ENCODE results near the gene GDE1. TPM values are rescaled to one million over a fixed set of nuclear protein-coding genes. Genes with fewer than 3 reads are reported as not detected.

The GDE1 gene
- total and polyA plus RNA-seq, 8 donors: 63.9 to 111 (median 82.4) TPM

DNA sequence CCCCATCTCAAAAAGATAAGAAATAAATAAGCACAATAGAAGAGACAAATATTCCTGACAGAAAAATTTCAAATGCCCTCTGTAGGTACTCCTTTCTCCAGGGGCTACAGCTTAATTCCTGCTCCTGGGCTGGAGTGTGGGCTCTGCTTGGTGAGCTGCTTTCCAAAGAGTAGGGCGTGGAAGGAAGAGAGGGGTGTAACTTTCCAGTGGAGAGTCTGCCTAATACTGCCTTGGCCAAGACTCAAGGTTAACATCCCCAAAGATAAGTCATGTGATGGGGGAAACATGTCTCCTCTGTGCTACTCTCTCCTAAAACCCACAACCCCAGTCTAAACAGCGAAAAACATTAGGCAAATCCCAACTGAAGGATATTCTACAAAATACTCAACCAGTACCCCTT, 61.5 kb downstream of the GDE1 start:
- H3K4me3 ChIP-seq: no peak overlapping the region
- H3K27ac ChIP-seq: no peak overlapping the region
- no peaks in the 10 kb centered on the region for H3K4me1 ChIP-seq
- TF ChIP-seq, protein P1, sequence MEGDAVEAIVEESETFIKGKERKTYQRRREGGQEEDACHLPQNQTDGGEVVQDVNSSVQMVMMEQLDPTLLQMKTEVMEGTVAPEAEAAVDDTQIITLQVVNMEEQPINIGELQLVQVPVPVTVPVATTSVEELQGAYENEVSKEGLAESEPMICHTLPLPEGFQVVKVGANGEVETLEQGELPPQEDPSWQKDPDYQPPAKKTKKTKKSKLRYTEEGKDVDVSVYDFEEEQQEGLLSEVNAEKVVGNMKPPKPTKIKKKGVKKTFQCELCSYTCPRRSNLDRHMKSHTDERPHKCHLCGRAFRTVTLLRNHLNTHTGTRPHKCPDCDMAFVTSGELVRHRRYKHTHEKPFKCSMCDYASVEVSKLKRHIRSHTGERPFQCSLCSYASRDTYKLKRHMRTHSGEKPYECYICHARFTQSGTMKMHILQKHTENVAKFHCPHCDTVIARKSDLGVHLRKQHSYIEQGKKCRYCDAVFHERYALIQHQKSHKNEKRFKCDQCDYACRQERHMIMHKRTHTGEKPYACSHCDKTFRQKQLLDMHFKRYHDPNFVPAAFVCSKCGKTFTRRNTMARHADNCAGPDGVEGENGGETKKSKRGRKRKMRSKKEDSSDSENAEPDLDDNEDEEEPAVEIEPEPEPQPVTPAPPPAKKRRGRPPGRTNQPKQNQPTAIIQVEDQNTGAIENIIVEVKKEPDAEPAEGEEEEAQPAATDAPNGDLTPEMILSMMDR (IDR thresholded peaks at IDR 0.05): no peak
- ATAC-seq (no peak), DNase-seq (no peak)
- H3K27me3 ChIP-seq: no peaks in the 10 kb centered on the region
- intact Hi-C loops (cut with DNase I): no loop called here
- peaks cover 0 to 28% of the 10 kb centered on the region in 2 donors for H3K36me3 ChIP-seq
- no peaks in the 10 kb centered on the region for H3K9me3 ChIP-seq

DNA sequence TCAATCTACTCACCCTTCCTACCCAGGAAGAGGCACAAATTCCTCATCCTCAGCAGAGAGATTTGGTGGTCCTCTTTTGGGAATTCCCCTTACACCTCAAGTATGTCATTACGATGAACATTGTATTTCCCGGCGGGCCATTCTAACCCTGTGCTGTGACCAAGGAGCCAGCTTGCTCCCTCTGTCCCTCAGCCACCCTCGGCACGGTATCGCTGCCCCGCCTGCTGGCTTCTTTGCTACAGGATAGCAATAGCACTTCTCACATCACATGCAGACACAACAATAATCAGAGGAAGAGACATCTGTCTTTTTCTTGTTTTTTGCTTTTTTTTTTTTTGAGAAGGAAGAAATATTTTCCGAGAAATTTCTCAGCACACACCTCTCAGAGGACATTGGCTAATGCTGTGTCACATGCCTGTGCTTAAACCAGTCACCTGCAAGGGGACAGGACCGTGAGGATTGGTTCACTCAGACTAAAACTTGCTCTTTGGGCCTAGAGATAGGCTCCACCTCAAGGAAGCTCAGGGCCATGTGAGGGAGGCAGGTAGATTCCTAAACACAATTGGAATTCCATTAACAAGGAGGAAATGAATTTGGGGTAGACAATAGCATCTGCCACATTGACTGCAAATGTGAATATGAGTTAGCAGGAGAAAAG, 63.0 kb downstream of the GDE1 start:
- Histone ChIP-seq H3K9me3 (no peaks in the 10 kb centered on the region), H3K4me1 (no peaks in the 10 kb centered on the region), H3K27me3 (no peaks in the 10 kb centered on the region), H3K27ac (no peak overlapping the region), H3K4me3 (no peak overlapping the region), H3K36me3 (peaks cover 0 to 24% of the 10 kb centered on the region in 2 donors)
- intact Hi-C loops (cut with DNase I): no loop called here
- DNase-seq (no peak), ATAC-seq (no peak)
- TF ChIP-seq, protein P1 (IDR thresholded peaks at IDR 0.05): no peak

Other genes starting within 250 kb of the GDE1 start
- gene CLEC19A, start 236.4 kb downstream of the GDE1 start, total RNA-seq: under 1 TPM; 0.39 to 0.44 TPM
- under 1 TPM; 0.18 to 0.99 (median 0.67) TPM for gene CLEC19A, start 236.4 kb downstream of the GDE1 start, polyA plus RNA-seq (ENCODE audit: insufficient read length in 6 of 6)
- 100 to 1,000 TPM in 1 of 2 donors, 10 to 100 TPM in 1; 78.8 to 105 TPM for gene TMC5, start 104.2 kb downstream of the GDE1 start, total RNA-seq
- 10 to 100 TPM in 1 of 6 donors, 1 to 10 TPM in 5; 4.1 to 13.6 (median 7.9) TPM for gene TMC5, start 104.2 kb downstream of the GDE1 start, polyA plus RNA-seq (ENCODE audit: insufficient read length in 6 of 6)
- 10 to 100 TPM; 22.3 to 23.6 TPM for gene CCP110, start 1.8 kb upstream of the GDE1 start, total RNA-seq
- gene CCP110, start 1.8 kb upstream of the GDE1 start, polyA plus RNA-seq (ENCODE audit: insufficient read length in 6 of 6): 10 to 100 TPM; 47.1 to 60.7 (median 51.6) TPM
- 10 to 100 TPM; 57.3 to 70.2 TPM for gene VPS35L, start 33.6 kb upstream of the GDE1 start, total RNA-seq
- 10 to 100 TPM; 54.8 to 66.1 (median 57.7) TPM for gene VPS35L, start 33.6 kb upstream of the GDE1 start, polyA plus RNA-seq (ENCODE audit: insufficient read length in 6 of 6)
- 10 to 100 TPM; 12.5 to 18.6 TPM for gene KNOP1, start 196.1 kb upstream of the GDE1 start, total RNA-seq
- 10 to 100 TPM; 29.1 to 49.0 (median 32.9) TPM for gene KNOP1, start 196.1 kb upstream of the GDE1 start, polyA plus RNA-seq (ENCODE audit: insufficient read length in 6 of 6)
- 10 to 100 TPM in 1 of 2 donors, 1 to 10 TPM in 1; 8.0 to 13.4 TPM for gene IQCK, start 196.2 kb upstream of the GDE1 start, total RNA-seq
- 10 to 100 TPM; 20.9 to 25.3 (median 23.5) TPM for gene IQCK, start 196.2 kb upstream of the GDE1 start, polyA plus RNA-seq (ENCODE audit: insufficient read length in 6 of 6)

Measured in left lung (tissue), 10 donors.